ENCODE results near the gene CALHM3. TPM values are rescaled to one million over a fixed set of nuclear protein-coding genes. Genes with fewer than 3 reads are reported as not detected.

Gene CALHM3
- not detected in 2 replicates for total RNA-seq

GRCh38 chr10:103479135-103479534 lies at the start of gene CALHM3:
Gene CALHM3, minus strand, starts transcription at chr10:103479240. Its CDS starts 208 bp downstream, at chr10:103479032.

GRCh38 chr10:103493362-103493915 lies 14.4 kb upstream of the CALHM3 start, which contains the start of gene NEURL1:
Gene NEURL1, plus strand, starts transcription at chr10:103493705. Its CDS starts 683 bp downstream, at chr10:103494388.

GRCh38 chr10:103458720-103459119 lies 20.3 kb downstream of the CALHM3 start, which contains the start of gene CALHM1:
Gene CALHM1, minus strand, starts transcription at chr10:103458900. Its CDS starts 149 bp downstream, at chr10:103458751.

GRCh38 chr10:103451831-103452505 lies 27.1 kb downstream of the CALHM3 start, which contains the start of gene CALHM2:
Gene CALHM2, minus strand, starts transcription at chr10:103452370. Its CDS starts 2,429 bp downstream, at chr10:103449941.

Other genes starting within 250 kb of the CALHM3 start
- gene RPEL1, start 233.4 kb downstream of the CALHM3 start, total RNA-seq = 0.09 TPM in 1 of 2 replicates, not detected in the other
- gene INA, start 202.1 kb downstream of the CALHM3 start, total RNA-seq = 0.30 and 2.5 TPM in 2 replicates
- gene PCGF6, start 128.1 kb downstream of the CALHM3 start, total RNA-seq = 8.9 and 10.2 TPM in 2 replicates
- 3.9 and 4.8 TPM in 2 replicates for gene TAF5, start 111.3 kb downstream of the CALHM3 start, total RNA-seq
- gene ATP5MK, start 82.8 kb downstream of the CALHM3 start, total RNA-seq = 115 and 210 TPM in 2 replicates
- 29.7 and 63.7 TPM in 2 replicates for gene PDCD11, start 82.6 kb downstream of the CALHM3 start, total RNA-seq
- 9.2 and 12.1 TPM in 2 replicates for gene CALHM2, start 26.9 kb downstream of the CALHM3 start, total RNA-seq
- not detected in 2 replicates for gene CALHM1, start 20.3 kb downstream of the CALHM3 start, total RNA-seq
- gene NEURL1, start 14.5 kb upstream of the CALHM3 start, total RNA-seq = 0.18 and 0.59 TPM in 2 replicates